Stimulated activated CD4-positive, alpha-beta T cell treated with anti-CD3 and anti-CD28 coated beads, Interleukin-12 subunit alpha, Interleukin-12 subunit beta, amount 100 ng/mL, for 24 hours (primary cell): Measurements from ENCODE around the gene GFPT1.
"Not testable (repeated sequence)": the region's sequence is repeated elsewhere in the genome, so short reads cannot be mapped to it uniquely, and the experiment has no call there.

Experiments used
- DNase-seq, 2 experiments: peaks; one replicate each; pipeline ENCODE4 v3.0.0-alpha.2; 2020; ENCODE audit warnings: low read depth in 2 of 2

The GFPT1 gene

GRCh38 chr2:69386789-69387734, at the start of gene GFPT1:
GFPT1 (minus strand) TSS chr2:69387227; CDS start chr2:69387071, 156 bp downstream.
- DNase-seq = peak; percentile 77 to 92

GRCh38 chr2:69436596-69436937, 49.5 kb upstream of the GFPT1 start:
- no peak for DNase-seq

- no peak for DNase-seq
These were observed 47.7 kb upstream of the GFPT1 start for GRCh38 chr2:69434753-69435152.

GRCh38 chr2:69429491-69430183, 42.6 kb upstream of the GFPT1 start:
- DNase-seq = no peak

GRCh38 chr2:69428981-69429380, 42.0 kb upstream of the GFPT1 start:
- no peak for DNase-seq

GRCh38 chr2:69424419-69424818, 37.4 kb upstream of the GFPT1 start:
- DNase-seq = no peak

- no peak for DNase-seq
These were observed 35.2 kb upstream of the GFPT1 start for GRCh38 chr2:69422198-69422597.

GRCh38 chr2:69419111-69419510, 32.1 kb upstream of the GFPT1 start:
- DNase-seq = not testable (repeated sequence)

GRCh38 chr2:69416147-69416546, 29.1 kb upstream of the GFPT1 start:
- no peak for DNase-seq

GRCh38 chr2:69411120-69411519, 24.1 kb upstream of the GFPT1 start:
- no peak for DNase-seq

- DNase-seq = no peak
These were observed 18.3 kb upstream of the GFPT1 start for GRCh38 chr2:69405306-69405705.

- DNase-seq = no peak
These were observed 13.1 kb upstream of the GFPT1 start for GRCh38 chr2:69400121-69400520.

GRCh38 chr2:69397234-69397633, 10.2 kb upstream of the GFPT1 start:
- no peak for DNase-seq

- DNase-seq = no peak
These were observed 8.8 kb upstream of the GFPT1 start for GRCh38 chr2:69395866-69396265.

GRCh38 chr2:69393963-69394362, 6.9 kb upstream of the GFPT1 start:
- DNase-seq = no peak

GRCh38 chr2:69390471-69390870, 3.4 kb upstream of the GFPT1 start:
- no peak for DNase-seq

- no peak for DNase-seq
These were observed 3.0 kb upstream of the GFPT1 start for GRCh38 chr2:69390001-69390400.

GRCh38 chr2:69389271-69389670, 2.2 kb upstream of the GFPT1 start:
- DNase-seq = no peak

- no peak for DNase-seq
These were observed 899 bp upstream of the GFPT1 start for GRCh38 chr2:69387770-69388481.

- no peak for DNase-seq
These were observed 667 bp downstream of the GFPT1 start for GRCh38 chr2:69386360-69386759.

- no peak for DNase-seq
These were observed 1.4 kb downstream of the GFPT1 start for GRCh38 chr2:69385443-69386151.

GRCh38 chr2:69384618-69385081, 2.4 kb downstream of the GFPT1 start:
- no peak for DNase-seq
